GF-D8 (cell line): ENCODE results near the gene TP73.

ENCODE experiments used
- DNase-seq: peaks from one replicate; lab custom pipeline; 2025; lab: John Stamatoyannopoulos, UW

TP73 gene

DNA sequence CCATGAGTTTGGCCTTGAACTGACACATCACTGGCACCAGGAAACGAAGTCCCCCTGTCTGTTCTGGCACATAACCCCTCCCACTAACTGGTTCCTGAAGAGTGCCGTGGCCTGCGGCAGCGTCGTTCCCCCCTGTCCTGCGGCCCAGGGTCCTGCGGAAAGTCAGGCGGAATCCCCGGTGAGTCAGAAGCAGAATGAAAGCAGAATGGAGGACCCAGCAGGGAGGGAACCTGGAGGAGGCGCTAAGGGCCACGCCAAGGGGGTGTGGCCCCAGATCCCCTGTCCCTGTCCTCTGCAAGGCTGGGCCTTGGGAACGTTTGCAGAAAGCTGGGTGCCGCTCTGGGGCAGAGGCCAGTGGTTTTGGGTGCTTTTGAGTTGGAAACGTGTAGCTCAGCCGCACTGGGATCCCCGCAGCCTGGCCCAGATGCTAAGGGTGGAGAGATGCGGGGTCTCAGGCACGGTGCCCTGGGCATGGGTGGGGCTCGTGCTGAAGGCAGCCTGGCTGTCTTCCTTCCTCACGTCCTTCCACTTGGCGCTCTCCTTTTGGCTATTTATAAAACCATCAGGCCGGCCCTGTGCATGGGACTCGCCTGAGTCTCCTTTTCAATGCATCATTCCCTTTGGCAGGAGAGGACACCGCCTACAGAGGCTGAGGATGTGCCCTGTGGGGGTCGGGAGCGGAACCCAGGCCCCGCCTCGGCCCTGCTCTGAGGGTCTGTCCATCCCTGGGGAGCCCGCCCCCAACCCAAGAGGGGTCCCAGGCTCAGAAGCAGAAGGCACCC lies 36.2 kb downstream of the TP73 start:
- no peak for DNase-seq

DNA sequence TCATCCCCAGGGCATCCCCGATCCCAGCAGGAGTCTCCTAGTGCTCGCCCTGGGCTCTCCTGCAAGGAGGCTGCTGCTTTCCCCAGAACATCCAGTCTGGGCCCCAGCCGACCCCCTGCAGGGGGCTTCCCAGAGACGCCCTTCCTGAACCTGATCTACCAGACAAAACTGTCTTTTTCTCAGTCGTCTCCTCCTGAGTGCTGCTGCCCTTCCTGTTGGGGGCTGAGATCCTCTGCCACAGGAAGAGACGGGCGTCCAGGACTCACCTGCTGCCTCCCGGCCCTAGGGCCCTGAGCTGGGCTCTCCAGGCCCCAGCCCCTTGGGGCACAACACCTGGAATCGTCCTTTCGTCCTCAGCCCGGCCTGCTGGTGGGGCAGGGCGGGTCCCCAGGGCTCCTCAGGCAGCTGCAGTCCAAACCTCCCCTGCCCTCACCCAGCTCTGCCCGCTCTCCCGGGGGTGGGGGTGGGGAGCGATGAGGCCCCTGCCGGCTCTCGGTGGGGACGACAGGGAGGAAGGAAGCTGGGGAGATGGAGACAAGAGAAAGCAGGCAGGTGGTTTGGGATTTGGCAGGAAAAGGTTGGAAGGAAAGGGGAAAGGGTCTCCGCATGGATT lies 36.9 kb downstream of the TP73 start:
- DNase-seq: no peak

DNA sequence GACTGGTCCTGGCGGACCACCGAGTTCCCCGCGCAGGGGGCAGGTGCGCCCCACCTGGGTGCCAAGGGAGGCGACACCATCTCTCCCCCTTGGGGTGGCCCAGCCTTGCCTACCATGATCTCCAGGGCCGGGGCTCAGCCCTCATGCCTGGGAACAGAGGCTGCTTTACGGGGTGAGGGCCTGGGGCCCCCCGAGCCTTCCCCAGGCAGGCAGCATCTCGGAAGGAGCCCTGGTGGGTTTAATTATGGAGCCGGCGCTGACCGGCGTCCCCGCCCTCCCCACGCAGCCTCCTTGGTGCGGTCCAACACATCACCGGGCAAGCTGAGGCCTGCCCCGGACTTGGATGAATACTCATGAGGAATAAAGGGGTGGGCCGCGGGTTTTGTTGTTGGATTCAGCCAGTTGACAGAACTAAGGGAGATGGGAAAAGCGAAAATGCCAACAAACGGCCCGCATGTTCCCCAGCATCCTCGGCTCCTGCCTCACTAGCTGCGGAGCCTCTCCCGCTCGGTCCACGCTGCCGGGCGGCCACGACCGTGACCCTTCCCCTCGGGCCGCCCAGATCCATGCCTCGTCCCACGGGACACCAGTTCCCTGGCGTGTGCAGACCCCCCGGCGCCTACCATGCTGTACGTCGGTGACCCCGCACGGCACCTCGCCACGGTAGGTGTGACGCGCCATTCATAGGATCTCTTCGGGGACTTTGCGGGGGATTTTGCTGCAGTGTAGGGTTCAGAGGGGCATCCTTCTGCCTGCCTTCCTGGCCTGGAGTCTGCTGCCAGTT lies 38.2 kb downstream of the TP73 start:
- no peak for DNase-seq

DNA sequence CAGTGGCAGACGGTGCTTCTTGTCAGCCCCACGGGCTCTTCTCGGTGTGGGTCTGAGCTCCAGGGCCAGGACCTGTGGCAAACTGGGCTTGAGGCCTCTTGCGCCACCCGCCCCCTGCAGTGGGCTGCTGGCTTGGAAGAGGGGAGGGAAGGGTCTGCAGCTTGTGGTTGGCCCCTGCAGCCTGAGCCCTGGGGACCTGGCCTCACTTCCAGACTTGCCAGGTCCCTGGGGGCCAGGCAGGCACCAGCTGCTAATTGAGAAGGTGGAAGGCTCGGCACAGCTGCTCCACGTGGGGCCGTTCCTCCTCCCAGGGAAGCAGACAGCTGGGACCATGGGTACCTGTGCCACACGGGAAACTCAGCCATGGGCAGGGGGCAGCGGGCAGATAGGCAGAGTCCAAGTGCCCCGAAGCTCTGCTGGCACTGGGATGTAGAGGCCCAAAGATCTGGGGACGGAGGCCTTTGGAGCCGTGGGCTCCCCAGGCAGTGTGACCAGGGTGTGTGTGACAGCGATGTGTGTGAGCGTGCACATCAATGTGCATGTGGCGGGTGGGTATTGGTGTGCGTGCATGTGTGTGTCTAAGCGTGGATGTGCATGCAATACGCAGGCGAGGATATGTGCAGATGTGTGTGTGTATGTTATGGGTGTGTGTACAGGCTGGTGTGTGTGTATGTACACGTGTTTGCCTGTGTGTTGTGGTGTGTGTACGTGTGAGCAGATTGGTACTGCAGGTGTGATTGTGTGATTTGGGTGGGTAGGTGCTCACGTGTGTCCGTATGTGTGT lies 39.3 kb downstream of the TP73 start:
- DNase-seq: no peak

DNA sequence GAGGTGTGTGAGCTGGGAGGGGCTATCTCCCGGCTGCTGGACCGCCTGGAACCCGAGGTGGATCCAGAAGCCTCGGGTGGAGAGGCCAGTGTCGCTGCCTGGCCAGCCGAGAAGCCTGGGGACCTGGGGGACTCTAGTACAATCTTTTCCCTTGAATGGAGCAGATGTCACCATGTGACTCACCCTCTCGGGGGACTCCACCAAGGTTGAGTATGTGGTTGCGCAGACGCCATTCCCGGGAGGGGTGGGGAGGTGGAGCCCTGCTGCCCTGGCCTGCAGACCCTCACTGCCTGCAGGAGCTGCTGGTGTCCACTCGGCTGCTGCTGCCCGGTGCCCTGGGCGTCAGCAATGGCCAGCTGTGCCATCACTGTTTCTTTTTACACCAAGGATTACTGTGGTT lies 40.3 kb downstream of the TP73 start:
- DNase-seq: no peak

DNA sequence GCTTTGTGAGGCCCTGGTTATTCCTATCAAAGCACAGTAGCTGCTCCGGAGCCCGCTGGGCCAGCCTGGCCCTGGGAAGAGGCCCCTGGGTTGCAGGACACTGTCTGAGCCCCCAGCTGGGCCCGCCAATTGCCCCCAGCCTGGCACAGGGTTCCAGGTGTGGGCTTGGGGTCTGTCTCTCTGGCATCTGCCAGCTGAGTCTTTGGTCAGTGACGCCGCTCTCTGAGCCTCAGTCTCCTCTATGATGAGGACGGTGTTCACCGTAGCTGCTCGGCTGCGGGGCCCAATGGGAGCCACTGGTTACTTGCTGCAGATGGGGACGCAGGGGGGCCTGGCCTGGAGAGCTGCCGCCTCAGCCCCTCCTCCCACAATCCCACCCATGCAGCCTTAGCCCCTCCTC lies 41.0 kb downstream of the TP73 start:
- DNase-seq: no peak

DNA sequence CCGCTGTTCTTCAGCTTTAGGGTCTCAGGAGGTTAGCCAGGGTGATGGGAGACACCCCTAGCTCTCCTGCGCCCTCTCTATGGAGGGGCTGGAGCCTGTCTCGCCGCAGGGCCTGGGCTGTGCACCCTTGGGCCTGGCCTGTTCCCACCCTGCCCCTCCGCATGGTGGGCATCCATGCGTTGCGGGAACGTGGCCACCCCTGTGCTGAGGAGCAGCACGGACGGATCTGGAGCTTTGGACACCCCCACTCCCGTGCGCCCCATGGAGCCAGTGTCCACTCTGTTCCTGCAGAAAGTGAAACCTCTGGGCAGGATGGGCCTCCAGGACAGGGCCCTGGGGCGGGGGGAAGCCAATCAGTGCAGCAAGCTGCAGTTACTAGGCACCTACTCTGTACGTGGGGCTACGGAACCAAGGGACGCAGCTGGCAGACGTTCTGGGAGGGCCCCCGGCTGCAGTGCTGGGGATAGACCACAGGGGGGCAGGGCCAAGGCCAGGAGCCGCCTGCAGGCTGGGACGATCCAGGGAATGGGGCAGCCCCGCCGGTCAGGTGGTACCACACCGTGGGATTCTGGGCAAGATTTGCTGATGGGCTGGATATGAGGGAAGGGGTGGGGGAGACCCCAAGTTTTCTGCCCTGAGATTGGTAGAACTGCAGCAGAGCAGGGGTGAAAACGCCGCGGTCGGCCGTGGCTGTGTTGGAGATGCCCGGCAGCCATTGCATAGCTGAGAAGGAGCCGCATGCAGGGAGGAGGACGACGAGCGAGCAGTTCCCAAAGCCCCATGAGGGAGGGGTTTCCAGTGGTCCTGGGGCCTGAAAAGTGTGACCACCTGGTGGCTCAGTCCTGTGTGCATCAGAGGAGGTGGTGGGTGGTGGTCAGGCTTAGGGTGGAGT lies 43.3 kb downstream of the TP73 start:
- no peak for DNase-seq

DNA sequence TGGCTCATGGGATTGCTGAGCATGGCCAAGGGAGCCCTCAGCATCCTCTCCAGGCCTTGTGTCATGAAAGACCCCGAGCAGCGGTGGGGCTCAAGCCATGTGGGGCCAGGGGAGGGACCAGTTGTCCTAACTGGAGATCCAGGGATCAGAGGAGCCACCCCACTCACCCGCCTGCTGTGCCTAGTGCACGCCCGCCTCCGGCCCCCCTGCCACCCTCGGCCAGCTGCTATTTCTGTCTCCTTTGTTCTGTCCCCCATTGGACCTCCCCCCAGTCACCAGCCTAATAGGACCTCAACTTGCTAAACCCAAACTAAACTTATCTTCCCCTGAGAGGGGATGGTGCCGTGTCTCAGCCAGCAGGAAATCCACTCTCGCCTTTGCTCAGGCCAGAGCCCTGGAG lies 44.4 kb downstream of the TP73 start:
- no peak for DNase-seq

DNA sequence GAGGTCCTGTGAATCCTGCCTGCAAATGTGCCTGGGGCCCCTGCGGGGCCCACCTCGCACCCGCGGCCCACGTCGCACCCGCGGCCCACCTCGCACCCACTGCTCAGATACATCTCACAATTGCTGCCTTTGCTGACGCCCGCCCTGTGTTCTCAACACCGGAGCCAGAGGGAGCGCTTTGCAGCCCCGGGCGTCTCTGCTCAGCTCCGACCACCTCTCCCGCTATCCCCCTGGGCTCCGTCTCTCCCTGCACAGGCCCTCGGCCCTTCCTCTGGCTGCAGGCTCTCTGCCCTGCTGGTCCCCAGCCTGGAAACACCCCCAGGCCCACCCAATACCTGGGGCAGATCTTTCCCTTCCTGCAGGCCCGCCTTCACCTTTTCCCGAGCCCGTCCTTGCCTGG lies 44.8 kb downstream of the TP73 start:
- no peak for DNase-seq

DNA sequence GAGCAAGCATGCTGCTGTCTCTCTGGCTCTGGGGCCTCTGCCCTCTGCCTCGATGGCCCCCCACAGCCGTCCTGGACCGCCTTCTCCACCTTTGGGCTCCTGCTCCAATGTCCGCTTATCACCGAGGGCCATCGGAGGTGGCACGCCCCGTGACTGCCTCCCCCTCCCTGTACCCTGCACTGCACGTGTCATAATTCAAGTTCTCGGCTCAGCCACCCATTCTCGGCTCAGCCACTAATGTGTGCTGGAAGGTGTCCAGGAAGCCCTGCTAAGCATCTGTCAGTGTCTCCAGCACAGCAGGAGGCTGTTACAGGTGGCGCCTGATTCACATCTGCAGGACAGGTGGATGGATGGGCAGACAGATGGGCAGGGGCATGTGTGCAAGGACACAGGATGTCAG lies 45.5 kb downstream of the TP73 start:
- DNase-seq: no peak

DNA sequence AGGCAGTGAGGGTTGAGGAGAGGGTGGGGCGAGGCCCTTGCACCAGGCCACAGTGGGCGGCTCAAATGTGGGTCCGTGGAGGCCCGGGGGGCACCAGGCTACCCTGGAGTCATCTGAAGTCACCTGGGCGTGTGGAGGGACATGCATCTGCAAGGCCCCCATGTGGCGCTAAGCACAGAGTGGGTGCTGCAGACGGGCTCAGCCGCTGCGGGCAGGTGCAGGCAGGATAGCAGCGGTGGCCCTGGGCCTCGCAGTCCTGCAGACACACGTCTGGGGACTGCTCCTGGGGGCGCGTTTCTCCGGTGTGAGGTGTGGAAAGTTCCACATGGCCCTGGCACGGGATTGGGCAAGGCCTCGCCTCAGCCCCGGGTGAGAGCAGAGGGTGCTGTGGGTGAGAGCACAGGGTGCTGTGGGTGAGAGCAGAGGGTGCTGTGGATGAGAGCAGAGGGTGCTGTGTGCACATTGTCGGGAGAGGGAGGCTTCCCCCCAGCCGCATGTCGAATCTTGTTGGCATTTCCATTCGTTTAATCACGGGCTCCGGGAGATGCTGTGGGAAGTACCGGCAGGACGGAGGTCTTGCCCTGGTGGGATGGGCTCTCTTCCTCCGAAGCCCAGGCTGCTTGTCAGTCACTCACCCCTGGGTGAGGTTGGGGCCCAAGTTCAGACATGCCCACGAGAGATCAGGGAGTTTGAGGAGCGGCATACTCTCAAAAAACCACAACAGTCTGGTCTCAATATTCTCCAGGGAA lies 46.5 kb downstream of the TP73 start:
- no peak for DNase-seq

DNA sequence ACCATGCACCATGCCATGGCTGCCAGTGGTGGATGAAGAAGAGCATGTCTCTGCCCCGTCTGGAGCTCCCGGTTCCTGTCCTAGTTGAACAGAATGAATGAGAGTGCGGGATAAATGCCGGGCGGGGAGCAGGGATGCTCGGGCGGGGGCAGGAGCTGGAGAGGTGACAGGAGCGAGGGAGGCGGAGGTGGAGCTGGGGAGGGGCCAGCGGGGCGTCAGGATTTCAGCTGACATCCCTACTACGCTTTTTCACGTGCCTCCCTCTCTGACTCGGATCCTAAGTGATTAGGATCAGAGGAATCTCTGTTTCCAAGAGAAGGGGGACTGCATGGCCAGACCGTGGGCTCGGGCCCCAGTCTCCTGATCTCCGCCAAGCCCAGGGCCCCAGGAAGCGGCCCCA lies 47.3 kb downstream of the TP73 start:
- DNase-seq: no peak

DNA sequence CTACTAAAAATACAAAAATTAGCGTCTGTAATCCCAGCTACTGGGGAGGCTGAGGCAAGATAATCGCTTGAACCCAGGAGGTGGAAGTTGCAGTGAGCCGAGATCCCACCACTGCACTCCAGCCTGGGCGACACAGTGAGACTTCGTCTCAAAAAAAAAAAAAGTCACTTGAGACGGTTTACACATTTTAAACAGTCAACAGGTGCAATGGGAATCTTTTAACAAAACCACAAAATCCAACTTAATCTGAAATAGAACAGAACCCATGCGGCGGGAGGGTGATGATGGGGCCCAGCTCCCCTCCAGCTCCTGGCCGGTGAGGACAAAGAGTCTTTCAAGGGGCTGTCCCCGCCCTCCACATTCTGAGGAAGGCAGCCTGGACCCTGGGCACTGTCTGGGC lies 48.3 kb downstream of the TP73 start:
- DNase-seq: no peak

DNA sequence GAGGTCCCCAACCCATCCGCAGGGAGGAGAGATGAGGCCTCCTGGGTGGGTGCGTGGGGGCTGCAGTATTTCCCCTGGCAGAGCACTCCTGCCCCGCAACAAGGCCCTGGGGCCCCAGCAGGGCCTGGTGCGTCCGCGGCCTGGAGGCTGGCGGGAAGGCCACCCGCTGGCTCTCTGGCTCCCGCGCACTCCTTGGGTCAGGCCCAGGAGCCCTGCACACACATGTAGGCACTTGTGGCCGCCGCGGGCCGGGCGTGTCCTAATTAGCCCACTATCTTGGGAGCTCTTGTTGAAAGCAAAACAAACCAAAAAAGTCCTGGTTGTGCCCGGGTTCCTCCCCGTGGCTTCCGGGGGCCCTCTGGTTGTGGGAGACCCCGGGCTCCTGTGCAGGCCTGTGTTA lies 50.2 kb downstream of the TP73 start:
- no peak for DNase-seq

DNA sequence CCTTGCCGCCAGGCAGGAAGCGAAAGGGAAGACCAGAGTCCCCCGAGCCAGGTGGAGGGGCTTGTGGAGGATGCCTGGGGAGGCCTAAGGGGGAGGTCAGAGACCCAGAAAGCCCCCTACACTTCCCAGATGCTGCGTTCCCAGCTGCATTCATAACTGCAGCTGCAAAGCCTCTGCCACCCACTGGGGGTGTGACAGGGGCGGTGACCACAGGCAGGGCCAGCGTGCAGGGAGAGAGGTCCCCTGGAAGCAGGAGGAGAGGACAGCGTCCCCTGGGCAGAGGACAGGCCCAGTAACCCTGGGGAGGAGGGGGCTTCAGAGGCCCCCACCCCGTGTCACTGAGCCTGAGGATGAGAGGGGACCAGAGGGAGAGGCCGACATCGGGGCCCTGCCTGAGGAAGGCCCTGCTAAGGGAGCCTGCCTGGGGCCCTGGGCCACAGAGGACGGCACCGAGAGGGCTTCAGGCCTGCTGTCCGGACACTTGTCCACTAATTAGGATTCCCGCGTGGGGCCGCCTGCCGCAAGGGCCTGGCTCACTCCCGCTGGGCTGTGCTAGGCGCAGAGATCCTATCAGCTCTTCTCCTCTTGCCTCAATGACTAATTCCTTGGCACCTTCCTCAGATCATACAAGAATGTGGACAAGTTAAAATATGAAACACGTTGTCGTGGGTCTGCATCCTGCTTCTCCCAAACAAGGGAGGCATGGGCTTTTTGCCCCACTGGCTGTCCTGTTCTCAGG lies 50.8 kb downstream of the TP73 start:
- DNase-seq: no peak

DNA sequence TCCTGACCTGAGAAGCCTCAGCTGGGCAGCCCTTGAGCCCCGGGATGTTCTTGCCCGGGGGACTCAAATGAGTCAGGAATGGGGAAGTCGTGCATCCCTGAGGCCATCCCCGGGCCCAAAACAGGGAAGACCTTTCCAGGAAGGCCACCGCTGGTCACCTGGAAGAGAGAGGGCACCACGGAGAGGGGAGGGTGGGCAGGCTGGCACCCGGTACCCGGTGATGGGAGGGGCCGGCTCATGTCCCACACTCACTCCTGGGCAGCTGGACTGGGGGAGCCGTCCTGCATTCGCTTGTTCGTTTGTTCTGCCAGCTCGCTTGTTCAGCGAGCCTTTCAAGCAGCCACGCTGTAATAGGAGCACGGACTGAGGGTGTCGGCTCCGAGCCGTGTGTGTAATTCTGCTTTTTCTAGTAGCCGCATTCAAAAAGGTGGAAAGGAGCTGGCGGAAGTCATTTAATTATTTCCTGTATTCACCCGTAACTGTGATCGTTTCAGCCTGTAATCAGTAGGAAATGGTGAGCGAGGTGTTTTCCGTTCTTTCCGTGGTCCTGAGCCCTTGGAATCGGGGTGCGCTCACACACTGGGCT lies 51.6 kb downstream of the TP73 start:
- DNase-seq: no peak

DNA sequence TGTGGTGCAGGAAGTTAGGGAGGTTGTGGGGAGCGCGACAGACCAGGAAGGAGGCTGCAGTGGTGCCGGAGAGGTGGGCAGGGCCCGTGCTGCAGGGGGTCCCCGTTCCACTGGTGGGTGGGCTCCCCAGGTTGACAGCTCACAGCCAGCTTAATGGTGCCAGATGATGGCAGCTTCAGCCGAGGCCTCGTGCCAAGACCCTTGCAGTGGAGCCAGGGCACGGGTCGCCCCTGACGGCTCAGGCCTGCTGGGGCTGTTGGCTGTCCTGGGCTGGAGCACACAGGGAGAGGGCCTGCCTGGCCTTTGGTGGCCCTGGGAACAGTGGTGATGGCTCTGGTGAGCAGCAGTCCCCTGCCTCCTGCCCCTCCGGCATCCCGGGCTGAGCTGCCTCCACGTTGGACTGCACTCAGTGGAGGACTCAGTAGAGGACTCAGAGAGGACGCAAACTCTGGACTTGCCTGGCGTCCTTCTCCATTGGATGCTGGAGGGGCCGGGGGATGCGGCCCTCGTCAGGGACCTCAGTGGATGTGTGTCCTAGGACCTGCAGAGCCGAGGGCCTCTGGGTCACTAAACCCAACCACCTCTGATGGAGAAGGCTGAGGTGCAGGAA lies 53.1 kb downstream of the TP73 start:
- no peak for DNase-seq

DNA sequence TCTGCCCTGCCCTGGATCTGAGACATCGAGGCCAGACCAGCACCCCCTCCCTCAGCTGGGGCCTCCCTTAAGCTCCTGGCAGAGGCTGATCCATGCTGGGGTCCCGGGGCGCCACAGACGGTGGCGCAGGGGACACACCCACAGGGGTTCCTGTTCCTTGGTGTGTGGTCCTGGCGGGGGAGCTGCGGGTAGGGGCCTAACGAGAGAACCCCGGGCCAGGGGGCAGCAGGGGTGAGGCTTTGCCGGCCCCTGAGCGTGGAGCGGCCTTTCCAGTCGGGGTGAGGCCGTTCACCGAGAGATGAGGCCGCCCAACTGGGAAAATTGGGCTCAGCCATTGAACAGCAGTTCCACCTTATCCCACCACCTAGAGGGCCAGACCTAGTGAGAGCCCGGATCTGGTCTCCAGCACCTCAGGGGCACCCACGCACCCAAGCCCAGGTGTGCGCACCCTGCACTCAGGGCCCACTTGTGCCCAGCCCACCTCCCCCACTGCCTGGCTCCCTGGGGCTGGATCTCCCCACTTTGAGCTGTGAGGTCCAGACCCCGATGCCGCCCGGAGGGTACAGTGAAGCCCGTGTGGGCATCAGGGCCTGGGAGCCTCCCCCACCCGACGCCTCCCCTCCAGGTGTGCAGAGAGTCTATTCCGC lies 54.5 kb downstream of the TP73 start:
- no peak for DNase-seq
